ENCODE data around the gene KRTAP5-5. TPM values are rescaled to one million over a fixed set of nuclear protein-coding genes. Genes with fewer than 3 reads are reported as not detected.
"Not testable (repeated sequence)": the region's sequence is repeated elsewhere in the genome, so short reads cannot be mapped to it uniquely, and the experiment has no call there.

The KRTAP5-5 gene
- total RNA-seq, 2 donors from 2014 or later: not detected

DNA sequence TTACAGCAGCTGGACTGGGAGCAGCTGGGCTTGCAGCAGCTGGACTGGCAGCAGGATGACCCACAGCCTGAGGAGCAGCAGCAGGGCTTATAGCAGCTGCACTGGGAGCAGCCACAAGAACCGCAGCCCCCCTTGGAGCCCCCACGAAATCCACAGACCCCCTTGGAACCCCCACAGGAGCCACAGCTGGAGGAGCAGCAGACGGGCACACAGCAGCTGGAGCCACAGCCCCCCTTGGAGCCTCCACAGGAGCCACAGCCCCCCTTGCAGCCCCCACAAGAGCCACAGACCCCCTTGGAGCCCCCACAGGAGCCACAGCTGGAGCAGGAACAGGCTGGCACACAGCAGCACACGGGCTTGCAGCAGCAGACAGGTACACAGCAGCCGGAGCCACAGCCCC, 21.7 kb upstream of the KRTAP5-5 start:
- H3K27ac ChIP-seq (ENCODE audit: low read depth, low read length); H3K4me1 ChIP-seq (ENCODE audit: control insufficient read depth, insufficient read depth, low read length); H3K4me3 Mint-ChIP-seq; H3K27me3 ChIP-seq (ENCODE audit: control insufficient read depth, insufficient read depth, low read length, poor library complexity, severe bottlenecking); H3K9me3 ChIP-seq (ENCODE audit: control insufficient read depth, low read length); H3K4me1 Mint-ChIP-seq; H3K27ac Mint-ChIP-seq; H3K9ac ChIP-seq (ENCODE audit: extremely low read depth, low read length, poor library complexity, severe bottlenecking); H3K4me3 ChIP-seq (ENCODE audit: low read length); H3K36me3 ChIP-seq (ENCODE audit: control insufficient read depth, insufficient read depth, low read length); DNase-seq; H3K36me3 Mint-ChIP-seq (ENCODE audit: low read depth): not testable (repeated sequence)
- WGBS, 2 experiments (ENCODE audit: insufficient coverage in 1 of 2, insufficient read length in 1 of 2): 72 to 100% methylated on average over 2 to 5 of the region's 5 CpGs
- Mint-ChIP-seq H3K27me3 (ENCODE audit: insufficient read depth) (peaks cover 19% of the 10 kb centered on the region), H3K9me3 (peaks cover 17% of the 10 kb centered on the region)

- no peak within 1 kb of the TSS for H3K4me3 ChIP-seq (ENCODE audit: low read length)
- no peak for TF ChIP-seq CTCF (conservative IDR thresholded peaks at IDR 0.05)
- Mint-ChIP-seq H3K9me3 (peaks cover 17% of the 10 kb centered on the region), H3K27ac (no peak within 1 kb of the TSS), H3K27me3 (ENCODE audit: insufficient read depth) (peaks cover 21% of the 10 kb centered on the region), H3K4me1 (peaks cover 9% of the 10 kb centered on the region), H3K36me3 (ENCODE audit: low read depth) (no peaks in the 10 kb centered on the region), H3K4me3 (no peak within 1 kb of the TSS)
- 75 to 100% methylated on average over 1 to 4 of the region's 4 CpGs for WGBS, 2 experiments (ENCODE audit: insufficient coverage in 1 of 2, insufficient read length in 1 of 2)
- no peaks in the 10 kb centered on the region for H3K9me3 ChIP-seq (ENCODE audit: control insufficient read depth, low read length)
- DNase-seq: no peak
- H3K36me3 ChIP-seq (ENCODE audit: control insufficient read depth, insufficient read depth, low read length): no peaks in the 10 kb centered on the region
- H3K9ac ChIP-seq (ENCODE audit: extremely low read depth, low read length, poor library complexity, severe bottlenecking): no peak within 1 kb of the TSS
- H3K27ac ChIP-seq (ENCODE audit: low read depth, low read length): no peak within 1 kb of the TSS
- no peaks in the 10 kb centered on the region for H3K27me3 ChIP-seq (ENCODE audit: control insufficient read depth, insufficient read depth, low read length, poor library complexity, severe bottlenecking)
- H3K4me1 ChIP-seq (ENCODE audit: control insufficient read depth, insufficient read depth, low read length): no peaks in the 10 kb centered on the region
These were observed 21.2 kb upstream of the KRTAP5-5 start, which contains the start of gene KRTAP5-3 for GRCh38 chr11:1608363-1608762. Gene KRTAP5-3 (minus strand): TSS chr11:1608463. CDS start chr11:1608385, 78 bp downstream.

- Histone ChIP-seq H3K27ac (ENCODE audit: low read depth, low read length) (no peak overlapping the region), H3K4me1 (ENCODE audit: control insufficient read depth, insufficient read depth, low read length) (no peaks in the 10 kb centered on the region), H3K4me3 (ENCODE audit: low read length) (no peak overlapping the region), H3K9me3 (ENCODE audit: control insufficient read depth, low read length) (no peaks in the 10 kb centered on the region), H3K36me3 (ENCODE audit: control insufficient read depth, insufficient read depth, low read length) (no peaks in the 10 kb centered on the region), H3K27me3 (ENCODE audit: control insufficient read depth, insufficient read depth, low read length, poor library complexity, severe bottlenecking) (peaks cover 4% of the 10 kb centered on the region), H3K9ac (ENCODE audit: extremely low read depth, low read length, poor library complexity, severe bottlenecking) (no peak overlapping the region)
- Mint-ChIP-seq H3K4me3 (no peak overlapping the region), H3K36me3 (ENCODE audit: low read depth) (no peaks in the 10 kb centered on the region), H3K4me1 (no peaks in the 10 kb centered on the region), H3K9me3 (peaks cover 20% of the 10 kb centered on the region), H3K27ac (no peak overlapping the region), H3K27me3 (ENCODE audit: insufficient read depth) (peaks cover 43% of the 10 kb centered on the region)
- TF ChIP-seq CTCF (conservative IDR thresholded peaks at IDR 0.05): no peak
- WGBS, 2 experiments (ENCODE audit: insufficient coverage in 1 of 2, insufficient read length in 1 of 2): 78 to 84% methylated on average over 10 of the region's 10 CpGs
- no peak for DNase-seq
These were observed 11.3 kb upstream of the KRTAP5-5 start for GRCh38 chr11:1618231-1618630.

- Histone ChIP-seq H3K27me3 (ENCODE audit: control insufficient read depth, insufficient read depth, low read length, poor library complexity, severe bottlenecking) (peaks cover 4% of the 10 kb centered on the region), H3K9ac (ENCODE audit: extremely low read depth, low read length, poor library complexity, severe bottlenecking) (no peak overlapping the region), H3K4me3 (ENCODE audit: low read length) (no peak overlapping the region), H3K36me3 (ENCODE audit: control insufficient read depth, insufficient read depth, low read length) (no peaks in the 10 kb centered on the region), H3K9me3 (ENCODE audit: control insufficient read depth, low read length) (no peaks in the 10 kb centered on the region), H3K27ac (ENCODE audit: low read depth, low read length) (no peak overlapping the region), H3K4me1 (ENCODE audit: control insufficient read depth, insufficient read depth, low read length) (no peaks in the 10 kb centered on the region)
- peaks cover 46% of the 10 kb centered on the region for H3K27me3 Mint-ChIP-seq (ENCODE audit: insufficient read depth)
- peaks cover 6% of the 10 kb centered on the region for H3K4me1 Mint-ChIP-seq
- H3K4me3 Mint-ChIP-seq: no peak overlapping the region
- no peak for DNase-seq
- H3K36me3 Mint-ChIP-seq (ENCODE audit: low read depth): no peaks in the 10 kb centered on the region
- no peak overlapping the region for H3K27ac Mint-ChIP-seq
- peaks cover 21% of the 10 kb centered on the region for H3K9me3 Mint-ChIP-seq
- no peak for TF ChIP-seq CTCF (conservative IDR thresholded peaks at IDR 0.05)
- 93 to 100% methylated on average over 4 to 10 of the region's 10 CpGs for WGBS, 2 experiments (ENCODE audit: insufficient coverage in 1 of 2, insufficient read length in 1 of 2)
These were observed 10.1 kb upstream of the KRTAP5-5 start for GRCh38 chr11:1619449-1619848.
